Measurements from ENCODE around the gene LMAN1L.
A peak's percentile ranks its signal among the peaks of the same experiment; 100 is the strongest.

LMAN1L gene

DNA sequence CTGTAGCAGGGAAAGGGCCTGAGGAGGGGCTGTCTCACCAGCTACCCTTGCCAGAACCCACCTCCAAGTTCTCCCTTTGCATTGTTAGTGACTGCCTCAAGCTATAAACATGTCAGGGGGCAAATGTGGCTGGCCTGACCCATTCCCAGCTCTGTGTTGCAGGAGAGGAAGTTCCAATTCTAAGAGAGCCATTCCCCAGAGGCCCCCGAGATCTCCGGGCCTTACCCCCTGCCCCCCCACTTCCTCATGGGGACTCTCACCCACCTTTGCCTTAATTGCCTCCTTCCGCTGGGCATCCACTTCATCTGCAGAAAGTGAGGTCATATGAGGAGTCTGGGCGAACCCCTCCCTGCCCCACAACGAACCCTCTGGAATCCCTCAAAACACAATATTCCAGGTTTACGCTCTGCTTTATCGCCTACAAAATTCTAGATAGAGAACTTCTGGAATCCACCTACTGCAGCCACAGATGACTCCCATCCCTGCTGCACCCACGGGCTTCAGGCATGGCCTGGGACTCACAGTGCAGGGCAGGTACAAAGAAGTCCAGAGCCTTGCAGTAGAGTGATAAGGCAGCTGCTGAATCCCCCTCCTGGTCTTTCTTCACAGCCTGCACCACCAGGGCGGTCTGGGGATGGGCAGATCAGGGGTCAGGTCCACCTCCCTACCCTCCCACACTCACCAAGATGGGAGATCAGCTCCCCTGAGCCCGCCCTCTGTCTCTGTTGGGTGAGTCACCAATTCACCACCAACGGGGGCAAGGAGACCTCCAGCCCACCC, 26.3 kb downstream of the LMAN1L start:
- DNase-seq, result no peak

DNA sequence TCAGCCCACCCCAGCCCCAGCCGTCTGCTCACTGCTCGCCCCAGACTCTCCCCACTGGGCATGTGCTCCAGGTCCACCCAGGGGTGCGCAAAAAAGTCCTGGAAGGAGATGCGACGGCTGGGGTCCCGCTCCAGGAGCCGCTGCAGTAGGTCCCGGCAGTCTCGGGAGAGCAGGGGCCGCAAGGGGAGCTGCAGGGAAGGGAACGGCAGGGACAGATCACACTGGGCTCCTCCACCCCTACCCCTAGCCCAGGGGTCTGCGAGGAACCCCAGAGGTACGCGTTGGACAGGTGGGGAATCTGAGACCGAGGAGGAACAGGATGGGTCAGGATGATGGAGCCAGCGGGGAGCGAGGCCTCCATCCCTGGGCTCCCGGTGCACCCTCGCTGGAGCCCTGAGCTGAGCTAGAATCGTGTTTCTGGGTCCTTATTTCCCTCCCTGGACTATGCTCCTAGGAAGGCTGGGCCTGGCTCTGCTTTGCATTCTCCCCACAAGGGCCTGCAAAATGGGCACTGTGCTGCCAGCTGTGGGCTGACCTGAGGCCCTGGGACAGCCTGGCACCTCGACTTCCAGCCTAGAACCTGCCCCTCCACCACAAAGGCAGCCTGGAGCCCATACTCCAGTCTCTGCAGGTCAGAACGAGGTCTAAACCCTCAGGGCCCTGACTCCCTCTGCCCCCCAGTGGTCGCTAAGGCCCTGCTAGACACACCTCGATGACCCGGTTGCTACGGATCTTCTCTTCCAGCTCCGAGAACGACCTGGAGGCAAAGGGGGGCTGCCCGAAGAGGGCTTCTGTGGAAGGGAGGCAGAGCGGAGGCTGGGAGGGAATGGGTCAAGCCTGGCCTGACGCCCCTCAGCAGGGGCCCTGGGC, 27.1 kb downstream of the LMAN1L start:
- no peak for DNase-seq

DNA sequence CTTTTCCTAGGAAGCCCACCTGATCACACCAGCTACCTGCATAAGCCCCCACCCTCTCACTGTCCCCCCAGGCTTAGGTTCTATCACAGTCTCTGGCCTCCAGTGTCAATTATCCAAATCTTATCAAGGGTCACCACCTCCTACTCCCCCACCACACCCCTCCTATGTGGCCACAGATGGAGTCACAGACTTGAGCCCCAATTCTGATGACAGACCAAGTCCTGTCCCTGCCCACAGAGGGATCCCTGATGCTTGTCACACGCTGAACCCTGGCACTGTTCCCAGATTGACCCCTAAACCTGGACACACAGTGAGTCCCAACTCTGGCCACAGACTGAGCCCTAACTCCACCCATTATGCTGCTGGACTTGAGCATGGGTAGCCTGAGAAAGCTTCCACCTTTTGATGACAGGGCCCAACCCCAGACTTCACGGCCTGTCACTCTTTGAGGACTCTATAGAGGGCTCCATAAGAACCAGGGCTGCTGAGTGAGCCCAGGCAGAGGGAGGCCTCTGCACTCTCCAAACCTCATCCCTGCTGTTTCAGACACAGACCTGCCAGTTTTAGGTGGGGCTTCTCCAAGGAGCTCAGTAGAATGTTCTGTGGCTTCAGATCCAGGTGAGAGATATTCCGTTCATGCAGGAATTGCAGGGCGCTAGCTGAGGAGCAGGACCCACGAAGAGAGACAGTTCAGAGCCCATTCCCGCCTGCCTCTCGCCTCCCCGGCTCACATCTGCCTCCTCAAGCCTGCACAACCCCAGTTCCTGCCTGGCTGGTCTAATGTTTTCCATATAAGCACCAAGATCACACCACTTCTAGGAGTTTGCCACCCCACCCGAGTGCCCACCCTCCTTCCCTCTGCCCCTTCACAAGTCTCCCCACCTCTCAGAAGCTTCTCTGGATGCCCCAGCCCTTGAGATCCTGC, 28.5 kb downstream of the LMAN1L start:
- no peak for DNase-seq

DNA sequence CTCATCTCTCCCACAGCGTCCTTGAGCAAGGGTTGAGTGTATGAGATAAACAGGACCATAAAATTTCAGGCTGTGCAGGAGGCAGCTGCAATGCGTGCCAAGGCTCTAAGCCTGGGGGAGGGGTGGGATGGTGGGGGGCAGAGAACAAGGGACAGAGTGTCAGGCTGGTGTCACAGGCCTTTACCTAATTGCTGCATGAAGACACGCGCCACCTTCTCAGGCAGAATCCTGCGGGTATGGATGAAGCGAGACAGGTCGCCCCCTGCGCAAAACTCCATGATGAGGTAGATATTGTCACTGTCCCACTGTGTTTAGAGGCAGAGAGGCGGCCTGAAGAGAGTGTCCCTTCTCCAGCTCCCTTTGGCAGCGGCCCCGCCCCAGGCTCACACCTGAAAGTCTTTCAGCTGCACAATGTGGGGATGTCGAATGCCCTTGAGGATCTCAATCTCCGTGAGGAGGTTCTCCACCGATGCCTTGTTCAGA, 29.3 kb downstream of the LMAN1L start:
- DNase-seq, result no peak

DNA sequence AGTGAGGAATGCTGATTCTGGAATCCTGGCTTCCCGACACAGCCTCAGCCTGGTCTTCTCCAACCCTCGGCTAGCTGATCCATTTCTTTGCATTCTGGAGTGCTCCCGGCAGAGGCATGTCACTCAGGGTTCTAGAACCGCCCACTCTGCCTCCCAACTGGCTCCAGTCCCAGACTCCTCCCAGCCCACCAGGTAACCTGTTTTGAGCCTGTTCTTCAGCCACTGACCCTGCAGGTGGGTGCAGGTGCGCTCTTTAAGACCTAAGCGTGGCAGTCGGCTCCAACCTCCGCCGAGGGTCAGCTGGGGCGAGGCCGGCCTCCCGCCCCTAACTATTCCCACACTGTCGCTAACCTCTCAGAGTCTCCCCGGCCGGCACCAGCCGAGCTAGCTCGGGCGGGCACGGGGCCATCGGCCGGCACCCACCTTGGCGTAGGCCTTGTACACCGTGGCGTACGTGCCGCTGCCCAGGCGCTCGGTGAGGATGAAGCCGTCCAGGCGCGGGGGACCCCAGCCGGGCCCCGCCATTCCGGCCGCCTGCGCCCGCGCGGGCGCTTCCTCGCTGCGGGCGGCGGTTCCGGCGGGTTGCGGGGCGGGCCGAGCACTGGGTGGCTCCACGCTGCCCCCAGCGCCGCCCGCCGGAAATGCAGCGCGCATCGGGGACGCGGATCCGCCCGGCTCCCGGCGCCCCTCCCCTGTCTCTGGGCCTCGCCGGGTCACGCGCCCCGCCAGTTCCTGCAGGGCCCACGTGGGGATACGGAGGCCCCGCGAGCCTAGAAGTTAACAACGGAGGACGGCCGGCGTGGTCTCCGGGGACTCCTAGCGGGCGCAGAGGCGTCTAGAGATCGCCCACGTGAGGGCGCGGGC, 30.2 kb downstream of the LMAN1L start, which contains the start of gene ULK3:
Gene ULK3 (minus strand): TSS at position 576 of the 864 bp plus-strand sequence. CDS start 51 bp downstream, at position 525.
- peak; percentile 93 for DNase-seq

DNA sequence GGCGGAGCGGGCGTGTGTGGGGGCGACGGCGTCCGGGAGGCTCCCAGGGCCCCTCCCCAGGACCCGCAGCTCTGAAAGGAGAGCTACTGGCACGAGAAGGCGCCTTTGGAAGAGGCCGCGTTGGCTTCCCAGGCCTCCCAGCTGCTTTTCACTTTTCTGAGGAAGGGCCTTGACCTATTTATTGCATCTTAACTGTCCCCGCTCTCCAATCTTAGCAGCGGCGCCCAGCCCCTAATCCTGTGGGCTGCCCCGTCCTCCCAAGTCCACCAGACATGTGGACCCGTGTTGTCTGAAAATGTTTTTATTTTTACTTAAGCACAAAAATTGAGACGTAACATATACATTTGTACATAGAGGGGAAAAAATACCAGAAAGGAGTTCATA, 30.8 kb downstream of the LMAN1L start:
- no peak for DNase-seq

DNA sequence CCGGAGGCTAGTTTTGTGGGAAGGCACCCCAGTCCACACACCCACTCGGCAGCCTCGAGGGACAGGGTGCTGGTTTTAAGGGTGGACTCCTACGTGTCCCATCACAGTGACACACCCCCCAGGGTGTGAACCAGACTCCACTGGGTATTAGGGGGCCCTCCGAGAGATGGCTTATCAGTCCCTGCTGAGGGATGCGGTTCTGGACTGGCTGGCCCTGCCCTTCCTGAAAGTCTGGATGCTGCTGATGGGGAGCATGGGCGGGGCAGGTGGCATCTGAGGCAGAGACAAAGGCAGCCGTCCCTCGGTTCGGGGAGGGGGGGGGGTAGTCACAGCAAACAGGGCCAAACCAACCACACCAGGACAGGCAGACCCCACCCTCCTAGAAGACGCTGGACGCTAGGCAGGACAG, 31.3 kb downstream of the LMAN1L start:
- no peak for DNase-seq

DNA sequence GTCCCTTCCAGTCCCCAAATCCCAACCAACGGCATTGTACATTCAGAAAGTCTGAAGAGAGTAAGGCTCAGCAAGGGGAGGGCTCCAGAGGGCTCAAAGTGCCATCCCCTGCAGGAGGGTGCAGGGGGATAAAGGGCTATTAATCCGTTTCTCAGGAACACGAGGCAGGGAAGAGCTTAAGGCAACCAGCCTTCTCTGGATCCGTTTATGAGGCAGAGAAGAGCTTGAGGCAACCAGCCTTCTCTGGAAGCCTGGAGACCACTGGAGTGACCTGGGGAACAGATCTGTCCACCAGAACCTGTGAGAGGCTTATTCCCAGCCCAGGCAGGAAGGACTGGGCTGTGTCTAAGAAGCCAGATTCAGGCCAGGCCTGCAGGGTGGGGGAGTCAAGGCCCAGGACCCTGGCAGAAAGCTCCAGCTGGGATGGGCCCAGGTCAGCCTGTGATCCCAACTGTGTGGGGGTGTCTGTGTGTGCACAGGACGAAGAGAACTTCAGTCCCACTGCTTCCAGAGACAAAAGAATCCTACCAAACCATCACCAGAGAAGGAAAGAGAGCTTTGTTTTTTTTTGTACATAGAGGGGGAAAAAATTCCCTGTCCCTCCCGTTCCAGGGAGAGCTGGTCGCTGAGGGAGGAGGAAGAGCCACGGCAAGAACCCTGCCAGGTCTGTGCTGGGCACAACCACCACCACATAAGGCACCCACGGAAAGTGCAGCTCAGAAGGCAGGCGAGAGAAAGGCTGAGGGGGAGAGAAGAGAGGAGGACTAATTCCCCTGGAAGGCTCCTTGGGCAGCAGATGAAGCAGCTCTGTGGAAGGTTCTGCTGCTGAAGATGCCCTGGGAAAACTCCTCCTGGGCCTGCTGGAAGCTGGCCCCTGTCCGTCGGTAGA, 31.9 kb downstream of the LMAN1L start:
- DNase-seq, result no peak

DNA sequence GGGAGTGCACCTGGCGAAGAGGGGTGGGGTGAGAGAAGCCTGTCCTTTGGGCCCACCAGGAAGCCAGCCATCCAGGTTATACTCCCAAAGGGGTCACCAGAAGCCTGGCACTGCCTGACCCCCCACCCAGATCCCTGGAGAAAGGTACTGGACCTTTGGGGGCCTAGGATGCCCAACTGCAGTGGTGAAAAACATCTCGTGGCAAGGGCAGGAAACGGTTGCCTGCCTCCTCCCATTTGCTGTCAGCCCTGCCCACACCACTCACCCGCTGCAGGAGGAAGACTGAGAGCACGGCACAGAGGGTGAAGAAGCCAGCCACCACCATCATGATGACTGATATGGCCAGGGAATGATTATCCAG, 32.6 kb downstream of the LMAN1L start:
- DNase-seq, result peak; percentile 83

DNA sequence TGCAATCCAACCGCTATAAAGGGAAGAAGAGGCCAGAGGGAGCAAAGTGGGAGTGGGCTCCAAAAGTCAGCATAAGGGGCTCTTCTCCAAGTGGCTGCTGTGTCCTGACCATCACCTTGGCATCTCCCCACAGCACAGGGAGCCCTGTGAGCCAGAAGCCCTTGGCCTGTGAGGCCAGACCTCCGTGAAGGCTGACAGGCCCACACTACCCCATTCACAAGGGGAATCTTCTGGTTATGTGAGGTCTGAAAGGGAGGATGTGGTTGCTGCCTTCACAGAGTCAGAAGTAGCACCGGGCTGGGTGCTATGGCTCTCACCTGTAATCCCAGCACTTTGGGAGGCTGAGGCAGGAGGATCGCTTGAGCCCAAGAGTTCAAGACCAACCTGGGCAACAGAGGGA, 32.9 kb downstream of the LMAN1L start:
- peak; percentile 52 for DNase-seq

DNA sequence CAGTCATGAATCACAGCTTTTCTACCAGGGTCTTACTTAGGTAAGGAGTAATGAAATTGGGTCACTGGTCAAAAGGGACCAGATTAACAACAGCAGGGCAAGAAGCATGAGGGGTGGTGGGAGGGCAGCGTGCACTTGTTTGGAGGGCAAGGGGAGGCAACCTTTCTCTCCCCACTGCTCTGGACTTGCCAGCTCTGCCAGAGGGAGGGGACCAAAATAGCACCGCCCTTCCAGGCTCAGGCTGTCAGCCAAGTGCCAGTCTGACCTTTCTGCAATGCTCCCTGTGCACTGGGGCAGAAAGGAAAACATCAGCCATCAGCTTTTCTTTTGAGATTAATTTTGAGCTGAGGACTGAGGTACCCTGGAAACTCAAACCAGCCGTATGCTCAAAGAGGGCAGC, 34.8 kb downstream of the LMAN1L start:
- DNase-seq, result no peak

DNA sequence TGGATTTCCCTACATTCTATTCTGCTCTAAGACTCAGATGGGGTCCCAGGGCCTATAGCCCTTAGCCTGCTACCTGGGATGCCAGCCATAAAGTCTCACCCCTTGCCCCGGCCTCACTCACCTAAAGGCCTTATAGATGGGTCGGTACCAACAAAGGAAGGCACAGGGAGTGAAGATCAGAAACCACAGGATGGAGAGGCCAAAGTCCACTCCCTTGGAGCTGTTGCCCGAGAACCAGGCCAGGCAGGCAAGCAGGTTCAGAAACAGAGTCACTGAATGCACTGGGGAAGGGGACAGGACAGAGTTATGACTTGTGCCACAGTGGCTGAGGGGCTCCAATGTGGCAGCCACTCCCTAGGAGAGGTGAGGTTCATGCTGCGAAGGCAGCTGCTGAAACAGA, 37.8 kb downstream of the LMAN1L start:
- no peak for DNase-seq

DNA sequence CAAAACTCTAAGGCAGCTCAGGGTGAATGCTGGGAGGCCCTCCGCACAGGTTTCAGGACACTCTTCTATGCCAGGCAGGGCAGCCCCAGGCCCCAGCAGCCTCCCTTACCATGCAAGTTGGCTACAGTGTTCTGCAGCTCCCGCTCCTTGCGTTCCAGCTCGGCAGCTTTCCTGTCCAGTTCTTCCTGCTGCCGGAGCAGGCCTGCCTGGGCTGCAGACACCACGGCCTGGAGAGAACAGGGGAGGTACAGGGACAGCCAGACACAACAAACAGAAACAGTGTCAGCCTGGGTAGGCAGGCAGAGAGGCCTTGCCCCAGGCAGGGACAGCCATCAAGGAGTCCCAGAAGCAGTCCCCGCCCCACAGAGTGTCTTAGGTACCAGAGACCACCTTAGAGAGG, 39.3 kb downstream of the LMAN1L start:
- DNase-seq, result no peak

DNA sequence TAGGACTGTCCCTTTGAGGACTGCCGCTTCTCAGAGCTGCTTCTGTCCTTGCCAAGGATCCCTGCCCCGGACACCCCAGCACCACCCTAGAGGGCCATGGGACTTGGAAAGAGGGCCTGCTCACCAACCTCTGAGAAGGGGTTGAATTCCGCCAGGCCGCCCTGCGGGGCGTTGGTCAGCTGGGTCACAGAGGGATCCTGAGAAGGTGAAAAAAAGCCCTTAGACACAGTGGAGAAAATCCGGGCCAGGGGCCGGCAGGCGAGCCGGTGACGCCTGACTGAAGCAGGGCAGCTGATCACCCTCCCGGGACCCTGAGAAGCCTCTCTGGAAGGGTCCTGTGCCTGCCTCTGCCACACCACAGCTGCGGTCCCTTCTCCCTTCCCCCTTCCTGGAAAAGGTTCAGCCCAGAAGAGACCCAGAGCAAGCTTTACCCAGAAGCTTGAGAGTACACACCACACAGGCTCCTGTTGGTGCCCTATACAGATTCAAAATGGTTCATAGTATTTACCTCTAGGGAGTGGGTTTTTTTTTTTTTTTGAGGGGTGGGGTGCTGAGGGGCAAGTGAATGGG, 41.9 kb downstream of the LMAN1L start:
- DNase-seq, result no peak

DNA sequence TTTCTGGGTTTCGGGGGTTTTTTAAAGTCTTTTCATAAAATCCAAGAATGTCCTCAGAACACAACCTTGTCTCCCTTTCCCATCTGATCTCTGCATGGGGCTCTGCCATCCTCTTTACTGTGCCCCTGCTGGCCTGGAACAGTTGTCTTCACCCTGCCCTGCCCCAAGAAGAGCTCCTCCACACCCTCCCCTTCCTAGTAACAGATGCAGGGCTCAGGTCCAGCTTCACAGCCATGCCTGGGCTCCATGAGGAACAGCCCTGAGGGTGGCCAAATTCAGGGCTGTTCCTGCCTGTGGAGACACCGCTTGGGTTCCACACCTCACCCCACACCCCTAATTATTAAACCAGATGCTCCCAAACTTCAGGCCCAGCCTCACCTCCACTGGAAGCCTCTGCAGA, 43.2 kb downstream of the LMAN1L start:
- DNase-seq, result no peak

DNA sequence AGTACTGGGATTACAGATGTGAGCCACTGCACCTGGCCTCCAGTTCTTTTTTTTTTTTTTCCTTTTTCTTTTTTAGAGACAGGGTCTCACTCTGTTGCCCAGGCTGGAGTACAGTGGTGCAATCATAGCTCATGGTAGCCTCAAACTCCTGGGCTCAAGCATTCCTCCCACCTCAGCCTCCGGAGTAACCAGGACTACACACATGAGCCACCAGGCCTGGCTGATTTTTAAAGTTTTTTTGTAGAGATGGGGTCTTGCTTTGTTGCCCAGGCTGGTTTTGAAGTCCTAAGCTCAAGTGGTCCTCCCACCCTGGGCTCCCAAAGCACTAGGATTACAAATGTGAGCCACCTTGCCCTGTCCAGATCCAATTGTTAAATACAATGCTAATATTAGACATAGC, 43.9 kb downstream of the LMAN1L start:
- no peak for DNase-seq

DNA sequence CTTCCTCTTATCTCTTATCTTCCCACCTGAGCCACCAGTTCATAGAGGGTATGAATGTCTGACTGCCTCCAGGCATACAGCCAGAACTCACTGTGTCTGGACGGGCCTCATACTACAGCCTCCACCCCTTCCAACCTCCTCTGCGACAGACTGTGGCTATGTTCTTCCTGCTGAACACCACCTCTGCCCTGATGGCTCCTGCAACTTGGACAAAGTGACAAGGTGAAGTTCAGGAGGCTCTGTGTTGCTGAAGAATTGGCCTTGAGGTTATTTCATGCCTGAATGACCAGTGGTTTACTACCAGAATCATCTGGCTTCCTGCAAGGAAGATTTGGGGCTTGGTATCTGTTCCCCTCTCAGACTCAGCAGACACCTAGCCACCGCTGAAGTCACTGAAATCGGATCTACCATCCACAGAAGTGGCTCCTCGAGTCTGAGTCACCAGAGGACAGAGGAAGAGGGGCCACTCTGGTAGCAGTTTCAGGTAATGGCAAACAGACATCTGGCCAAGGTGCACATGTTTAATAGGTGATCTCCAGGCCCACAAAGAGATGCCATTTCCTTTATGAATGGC, 44.5 kb downstream of the LMAN1L start:
- no peak for DNase-seq

DNA sequence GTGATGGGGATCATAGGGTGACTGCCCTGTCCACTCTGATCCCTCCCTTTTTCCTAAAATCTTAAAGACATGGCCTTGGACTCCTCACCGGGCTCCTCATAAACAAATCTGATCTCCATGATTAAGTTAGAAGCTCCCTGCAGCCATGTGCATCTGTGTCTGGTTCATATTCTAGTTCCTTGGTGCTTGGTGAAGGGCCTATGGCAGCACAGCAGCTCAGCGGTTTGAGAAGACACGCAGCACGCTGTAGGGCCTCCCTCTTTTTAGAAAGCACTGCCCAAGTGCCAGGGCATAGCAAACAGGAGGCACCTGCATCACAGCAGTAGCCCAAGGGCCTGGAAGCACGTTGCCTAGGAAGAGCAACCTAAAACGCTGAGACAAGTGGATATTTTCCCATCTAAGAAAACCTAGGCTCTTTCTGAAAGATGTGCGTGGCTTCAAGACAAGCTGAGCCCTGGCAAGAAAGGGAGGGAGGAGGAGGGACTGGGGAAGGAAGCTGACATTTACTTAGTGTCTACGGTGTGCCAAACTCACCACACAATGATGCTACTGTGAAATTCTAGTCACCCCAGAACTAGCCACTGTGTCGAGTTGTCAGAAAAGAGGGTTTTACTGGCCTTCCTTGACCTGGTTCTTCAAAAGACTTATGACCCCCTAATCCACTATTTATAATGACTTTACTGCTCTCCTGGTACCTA, 45.2 kb downstream of the LMAN1L start:
- DNase-seq, result no peak

DNA sequence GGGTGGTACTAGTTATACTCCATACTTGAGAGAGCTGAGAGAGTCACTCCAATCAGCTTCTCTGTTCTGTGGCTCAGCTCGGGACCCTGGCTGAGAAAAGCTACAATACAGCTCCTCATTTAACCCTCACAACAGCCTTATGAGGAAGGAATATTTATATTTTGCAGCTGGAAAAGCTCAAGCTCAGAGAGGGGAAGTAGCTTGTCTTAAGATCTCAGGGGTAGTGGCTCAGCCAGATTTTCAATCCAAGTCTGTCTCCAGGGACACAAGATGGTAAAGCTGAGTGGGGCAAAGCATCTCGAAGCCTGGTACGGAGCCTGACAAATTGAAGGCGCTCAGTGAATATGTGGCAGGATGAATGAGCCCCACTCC, 45.7 kb downstream of the LMAN1L start:
- DNase-seq, result no peak
